Vagina (tissue), 2 donors: ENCODE measurements around the gene GABBR2.

ENCODE experiments used
- CTCF ChIP-seq, 3 experiments: fragments of 450-650 bp in 2 of 3; fragments of 200-600 bp in 1 of 3; sonication (generic) in 1 of 3; IDR thresholded peaks; one replicate each; pipeline ENCODE4 v1.5.1; 2017 to 2019; ENCODE audit warnings: antibody characterized with exemption in 3 of 3, mild to moderate bottlenecking in 2 of 3, moderate library complexity in 2 of 3
- POLR2A ChIP-seq, 2 donors: fragments of 450-650 bp; IDR thresholded peaks; one replicate each; pipeline ENCODE4 v1.6.1; 2017; ENCODE audit warnings: antibody characterized with exemption in 2 of 2, mild to moderate bottlenecking in 2 of 2, moderate library complexity in 2 of 2
- POLR2AphosphoS5 ChIP-seq, 2 donors: sonication (generic); formaldehyde crosslinking; IDR thresholded peaks; one replicate each; pipeline ENCODE4 v1.9.0; 2017; ENCODE audit warnings: antibody characterized with exemption in 2 of 2, mild to moderate bottlenecking in 2 of 2, low read depth in 1 of 2; ENCODE audit not compliant: insufficient read depth in 1 of 2

DNA sequence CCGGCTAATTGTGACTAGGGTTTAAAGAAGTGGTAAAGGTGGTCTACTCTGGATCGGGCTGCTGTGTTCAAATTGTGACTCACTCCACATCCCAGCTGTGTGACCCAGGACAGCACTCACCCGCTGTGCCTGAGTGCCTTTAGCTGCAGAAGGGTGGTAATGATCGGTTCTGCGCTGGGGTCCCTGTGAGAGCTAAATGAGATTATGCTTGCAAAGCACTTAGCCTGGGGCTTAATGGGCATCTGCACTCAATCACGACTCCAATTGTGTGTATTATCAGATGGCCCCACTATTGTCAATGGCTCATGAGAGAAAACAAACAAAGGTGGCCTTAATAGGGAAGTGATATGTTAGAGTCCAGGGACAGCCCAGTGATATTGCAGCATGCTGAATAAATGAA is 428.2 kb downstream of the GABBR2 start:
- TF ChIP-seq CTCF (IDR thresholded peaks at IDR 0.05) (no peak), POLR2A (IDR thresholded peaks at IDR 0.05) (no peak), POLR2AphosphoS5 (IDR thresholded peaks at IDR 0.05; ENCODE audit: insufficient read depth in 1 of 2, low read depth in 1 of 2) (no peak)
